Measurements from ENCODE around the gene SOS1.

- no peak for TF ChIP-seq CTCF (IDR thresholded peaks at IDR 0.05)
- no peak for TF ChIP-seq POLR2A (IDR thresholded peaks at IDR 0.05)
Measured at GRCh38 chr2:39139511-39140237, 18.8 kb upstream of the SOS1 start.
